Measurements from ENCODE around the gene SEC14L2. TPM values are rescaled to one million over a fixed set of nuclear protein-coding genes. Genes with fewer than 3 reads are reported as not detected.

SEC14L2 gene
- total RNA-seq, 1 experiment from 2014 or later, result 33.5 TPM

- TF ChIP-seq RAD21 (IDR thresholded peaks at IDR 0.05; ENCODE audit: low read depth) (no peak), REST (IDR thresholded peaks at IDR 0.05; ENCODE audit: low read depth) (no peak)
- CTCF ChIA-PET, result interaction anchor here (1.3 kb wide), 1 partner anchor 13 kb away, joined by 3 read pairs; no protein-coding TSS in a partner anchor
- POLR2A ChIA-PET, result no interaction called here
- DNase-seq (ENCODE audit: low read depth, low spot score) (no peak), ATAC-seq (no peak)
- no peak overlapping the region for H3K27ac ChIP-seq (ENCODE audit: low read depth, low read length)
- no peak overlapping the region for H2AFZ ChIP-seq (ENCODE audit: low read depth, low read length, poor library complexity, severe bottlenecking)
- H3K27me3 ChIP-seq (ENCODE audit: insufficient read depth, low read length), result no peaks in the 10 kb centered on the region
- no peak overlapping the region for H3K9ac ChIP-seq (ENCODE audit: low read length)
- H3K36me3 ChIP-seq (ENCODE audit: control insufficient read depth in 1 of 2, insufficient read depth in 2 of 2, low read length in 2 of 2), result no peaks in the 10 kb centered on the region
- H4K20me1 ChIP-seq (ENCODE audit: insufficient read depth), result no peaks in the 10 kb centered on the region
- no peak overlapping the region for H3K4me3 ChIP-seq (replicated peaks in 1 of 2; ENCODE audit: low read depth in 1 of 2, low read length in 2 of 2)
- no peaks in the 10 kb centered on the region for H3K4me1 ChIP-seq (ENCODE audit: control insufficient read depth in 1 of 2, insufficient read depth in 2 of 2, low read length in 2 of 2)
- no peaks in the 10 kb centered on the region for H3K9me2 ChIP-seq (ENCODE audit: insufficient read depth)
- no peak overlapping the region for H3K4me2 ChIP-seq (ENCODE audit: low read length)
- no TSS peak for BruUV-seq (replicated peaks)
- no peaks in the 10 kb centered on the region for H3K9me3 ChIP-seq (ENCODE audit: control insufficient read depth in 1 of 2, insufficient read depth in 1 of 2, low read depth in 1 of 2, low read length in 2 of 2)
- no peaks in the 10 kb centered on the region for H3K79me2 ChIP-seq (ENCODE audit: insufficient read depth, low read length)
- intact Hi-C loops (cut with micrococcal nuclease), result no loop called here
- RAD21 ChIA-PET (ENCODE audit: low non-redundant PET in 1 of 2, low total read pairs in 2 of 2, uncharacterized antibody in 2 of 2, unreplicated experiment in 2 of 2), result no interaction called here
These were observed 61.2 kb downstream of the SEC14L2 start for GRCh38 chr22:30457981-30458380.

- Histone ChIP-seq H3K9me3 (ENCODE audit: control insufficient read depth in 1 of 2, insufficient read depth in 1 of 2, low read depth in 1 of 2, low read length in 2 of 2) (no peaks in the 10 kb centered on the region), H4K20me1 (ENCODE audit: insufficient read depth) (no peaks in the 10 kb centered on the region), H3K4me2 (ENCODE audit: low read length) (no peak overlapping the region), H3K9ac (ENCODE audit: low read length) (no peak overlapping the region), H3K79me2 (ENCODE audit: insufficient read depth, low read length) (no peaks in the 10 kb centered on the region), H3K9me2 (ENCODE audit: insufficient read depth) (no peaks in the 10 kb centered on the region), H3K36me3 (ENCODE audit: control insufficient read depth in 1 of 2, insufficient read depth in 2 of 2, low read length in 2 of 2) (no peaks in the 10 kb centered on the region), H3K4me3 (replicated peaks in 1 of 2; ENCODE audit: low read depth in 1 of 2, low read length in 2 of 2) (no peak overlapping the region), H3K4me1 (ENCODE audit: control insufficient read depth in 1 of 2, insufficient read depth in 2 of 2, low read length in 2 of 2) (no peaks in the 10 kb centered on the region), H2AFZ (ENCODE audit: low read depth, low read length, poor library complexity, severe bottlenecking) (no peak overlapping the region), H3K27me3 (ENCODE audit: insufficient read depth, low read length) (no peaks in the 10 kb centered on the region), H3K27ac (ENCODE audit: low read depth, low read length) (no peak overlapping the region)
- DNase-seq (ENCODE audit: low read depth, low spot score) (no peak), ATAC-seq (no peak)
- ChIA-PET CTCF (no interaction called here), RAD21 (ENCODE audit: low non-redundant PET in 1 of 2, low total read pairs in 2 of 2, uncharacterized antibody in 2 of 2, unreplicated experiment in 2 of 2) (no interaction called here), POLR2A (no interaction called here)
- TF ChIP-seq EGR1 (IDR thresholded peaks at IDR 0.05; ENCODE audit: low read depth) (no peak), EZH2 (IDR thresholded peaks at IDR 0.05) (no peak), REST (IDR thresholded peaks at IDR 0.05; ENCODE audit: low read depth) (peak; percentile 75)
- intact Hi-C loops (cut with micrococcal nuclease), result no loop called here
- BruUV-seq (replicated peaks), result no TSS peak
These were observed 62.6 kb downstream of the SEC14L2 start for GRCh38 chr22:30459181-30460052.

Data from HCT116 (cell line).